Measurements from ENCODE around the gene MEIOSIN. TPM values are rescaled to one million over a fixed set of nuclear protein-coding genes. Genes with fewer than 3 reads are reported as not detected.
A peak's percentile ranks its signal among the peaks of the same experiment; 100 is the strongest.

Gene MEIOSIN
- polyA plus RNA-seq, 1 of the 3 experiments (the other 2 are of a cell fraction) = 0.03 TPM

DNA sequence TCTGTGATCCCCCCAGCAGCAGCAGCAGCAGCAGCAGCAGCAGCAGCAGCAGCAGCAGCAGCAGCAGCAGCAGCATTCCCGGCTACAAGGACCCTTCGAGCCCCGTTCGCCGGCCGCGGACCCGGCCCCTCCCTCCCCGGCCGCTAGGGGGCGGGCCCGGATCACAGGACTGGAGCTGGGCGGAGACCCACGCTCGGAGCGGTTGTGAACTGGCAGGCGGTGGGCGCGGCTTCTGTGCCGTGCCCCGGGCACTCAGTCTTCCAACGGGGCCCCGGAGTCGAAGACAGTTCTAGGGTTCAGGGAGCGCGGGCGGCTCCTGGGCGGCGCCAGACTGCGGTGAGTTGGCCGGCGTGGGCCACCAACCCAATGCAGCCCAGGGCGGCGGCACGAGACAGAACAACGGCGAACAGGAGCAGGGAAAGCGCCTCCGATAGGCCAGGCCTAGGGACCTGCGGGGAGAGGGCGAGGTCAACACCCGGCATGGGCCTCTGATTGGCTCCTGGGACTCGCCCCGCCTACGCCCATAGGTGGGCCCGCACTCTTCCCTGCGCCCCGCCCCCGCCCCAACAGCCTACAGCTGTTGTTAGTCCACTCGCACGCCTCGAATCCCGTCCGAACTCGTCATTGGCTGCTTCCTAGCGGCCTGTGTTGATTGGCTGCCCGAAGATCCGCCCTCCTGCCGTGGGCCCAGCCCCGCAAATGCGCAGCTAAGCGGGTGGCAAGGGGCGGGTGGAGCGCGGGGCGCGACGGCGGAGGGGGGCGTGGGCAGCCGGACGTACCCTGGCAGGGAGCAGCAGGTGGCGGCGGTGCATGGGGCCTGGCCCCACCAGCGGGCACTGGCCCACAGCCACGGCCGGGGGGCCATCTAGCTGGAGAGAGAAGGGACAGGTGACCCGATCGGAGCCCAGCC is 37.2 kb downstream of the MEIOSIN start (continued):
- TF ChIP-seq, protein P1, sequence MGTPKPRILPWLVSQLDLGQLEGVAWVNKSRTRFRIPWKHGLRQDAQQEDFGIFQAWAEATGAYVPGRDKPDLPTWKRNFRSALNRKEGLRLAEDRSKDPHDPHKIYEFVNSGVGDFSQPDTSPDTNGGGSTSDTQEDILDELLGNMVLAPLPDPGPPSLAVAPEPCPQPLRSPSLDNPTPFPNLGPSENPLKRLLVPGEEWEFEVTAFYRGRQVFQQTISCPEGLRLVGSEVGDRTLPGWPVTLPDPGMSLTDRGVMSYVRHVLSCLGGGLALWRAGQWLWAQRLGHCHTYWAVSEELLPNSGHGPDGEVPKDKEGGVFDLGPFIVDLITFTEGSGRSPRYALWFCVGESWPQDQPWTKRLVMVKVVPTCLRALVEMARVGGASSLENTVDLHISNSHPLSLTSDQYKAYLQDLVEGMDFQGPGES (IDR thresholded peaks at IDR 0.05; ENCODE audit: low read depth, low read length) = no peak
- no peak; the same call in 1 of the 2 replicates for TF ChIP-seq FOXM1 (IDR thresholded peaks at IDR 0.05; ENCODE audit: low read depth)
- peak; percentile 43; the same call in 1 of the 2 replicates for TF ChIP-seq SMC3 (IDR thresholded peaks at IDR 0.05; ENCODE audit: low read depth, low read length)
- no peak for TF ChIP-seq FOSL2 (IDR thresholded peaks at IDR 0.05; ENCODE audit: borderline replicate concordance, low read depth)
- no peak for TF ChIP-seq GABPA (IDR thresholded peaks at IDR 0.05; ENCODE audit: low read depth)
- TF ChIP-seq, protein P2, sequence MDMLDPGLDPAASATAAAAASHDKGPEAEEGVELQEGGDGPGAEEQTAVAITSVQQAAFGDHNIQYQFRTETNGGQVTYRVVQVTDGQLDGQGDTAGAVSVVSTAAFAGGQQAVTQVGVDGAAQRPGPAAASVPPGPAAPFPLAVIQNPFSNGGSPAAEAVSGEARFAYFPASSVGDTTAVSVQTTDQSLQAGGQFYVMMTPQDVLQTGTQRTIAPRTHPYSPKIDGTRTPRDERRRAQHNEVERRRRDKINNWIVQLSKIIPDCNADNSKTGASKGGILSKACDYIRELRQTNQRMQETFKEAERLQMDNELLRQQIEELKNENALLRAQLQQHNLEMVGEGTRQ (IDR thresholded peaks at IDR 0.05; ENCODE audit: borderline replicate concordance, low read depth, low read length) = no peak
- TF ChIP-seq, protein P3, sequence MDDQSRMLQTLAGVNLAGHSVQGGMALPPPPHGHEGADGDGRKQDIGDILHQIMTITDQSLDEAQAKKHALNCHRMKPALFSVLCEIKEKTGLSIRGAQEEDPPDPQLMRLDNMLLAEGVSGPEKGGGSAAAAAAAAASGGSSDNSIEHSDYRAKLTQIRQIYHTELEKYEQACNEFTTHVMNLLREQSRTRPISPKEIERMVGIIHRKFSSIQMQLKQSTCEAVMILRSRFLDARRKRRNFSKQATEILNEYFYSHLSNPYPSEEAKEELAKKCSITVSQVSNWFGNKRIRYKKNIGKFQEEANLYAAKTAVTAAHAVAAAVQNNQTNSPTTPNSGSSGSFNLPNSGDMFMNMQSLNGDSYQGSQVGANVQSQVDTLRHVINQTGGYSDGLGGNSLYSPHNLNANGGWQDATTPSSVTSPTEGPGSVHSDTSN (IDR thresholded peaks at IDR 0.05) = peak; percentile 88
- TF ChIP-seq TCF12 (IDR thresholded peaks at IDR 0.05) = no peak
- TF ChIP-seq YY1 (IDR thresholded peaks at IDR 0.05; ENCODE audit: low read depth) = no peak
- no peak for TF ChIP-seq GATA2 (CRISPR knock-in tag; IDR thresholded peaks at IDR 0.05)

GRCh38 chr19:45771311-45771933 is 38.2 kb downstream of the MEIOSIN start:
- WGBS (ENCODE audit: low lambda C conversion rate) = 93% methylated on average over 30 of the region's 46 CpGs
- H3K4me3 ChIP-seq (ENCODE audit: low read depth in 2 of 2, low read length in 1 of 2) = peak overlapping the region in 1 of 2 experiments; percentile 31; a peak in 2 of 4 replicates
- TF ChIP-seq YY1 (IDR thresholded peaks at IDR 0.05; ENCODE audit: low read depth) (no peak), RXRA (IDR thresholded peaks at IDR 0.05; ENCODE audit: borderline replicate concordance, low read depth) (no peak), TAF1 (IDR thresholded peaks at IDR 0.05; ENCODE audit: borderline replicate concordance, low read depth, low read length) (no peak), SIN3A (IDR thresholded peaks at IDR 0.05; ENCODE audit: borderline replicate concordance, low read depth, low read length) (no peak), EZH2phosphoT487 (IDR thresholded peaks at IDR 0.05; ENCODE audit: borderline replicate concordance, low read depth) (no peak), RFX5 (IDR thresholded peaks at IDR 0.05; ENCODE audit: low read length) (no peak), NRF1 (IDR thresholded peaks at IDR 0.05; ENCODE audit: low read depth, low read length) (no peak)
- TF ChIP-seq, protein P4, sequence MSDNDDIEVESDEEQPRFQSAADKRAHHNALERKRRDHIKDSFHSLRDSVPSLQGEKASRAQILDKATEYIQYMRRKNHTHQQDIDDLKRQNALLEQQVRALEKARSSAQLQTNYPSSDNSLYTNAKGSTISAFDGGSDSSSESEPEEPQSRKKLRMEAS (IDR thresholded peaks at IDR 0.05; ENCODE audit: low read depth) = no peak
- TF ChIP-seq, protein P5, sequence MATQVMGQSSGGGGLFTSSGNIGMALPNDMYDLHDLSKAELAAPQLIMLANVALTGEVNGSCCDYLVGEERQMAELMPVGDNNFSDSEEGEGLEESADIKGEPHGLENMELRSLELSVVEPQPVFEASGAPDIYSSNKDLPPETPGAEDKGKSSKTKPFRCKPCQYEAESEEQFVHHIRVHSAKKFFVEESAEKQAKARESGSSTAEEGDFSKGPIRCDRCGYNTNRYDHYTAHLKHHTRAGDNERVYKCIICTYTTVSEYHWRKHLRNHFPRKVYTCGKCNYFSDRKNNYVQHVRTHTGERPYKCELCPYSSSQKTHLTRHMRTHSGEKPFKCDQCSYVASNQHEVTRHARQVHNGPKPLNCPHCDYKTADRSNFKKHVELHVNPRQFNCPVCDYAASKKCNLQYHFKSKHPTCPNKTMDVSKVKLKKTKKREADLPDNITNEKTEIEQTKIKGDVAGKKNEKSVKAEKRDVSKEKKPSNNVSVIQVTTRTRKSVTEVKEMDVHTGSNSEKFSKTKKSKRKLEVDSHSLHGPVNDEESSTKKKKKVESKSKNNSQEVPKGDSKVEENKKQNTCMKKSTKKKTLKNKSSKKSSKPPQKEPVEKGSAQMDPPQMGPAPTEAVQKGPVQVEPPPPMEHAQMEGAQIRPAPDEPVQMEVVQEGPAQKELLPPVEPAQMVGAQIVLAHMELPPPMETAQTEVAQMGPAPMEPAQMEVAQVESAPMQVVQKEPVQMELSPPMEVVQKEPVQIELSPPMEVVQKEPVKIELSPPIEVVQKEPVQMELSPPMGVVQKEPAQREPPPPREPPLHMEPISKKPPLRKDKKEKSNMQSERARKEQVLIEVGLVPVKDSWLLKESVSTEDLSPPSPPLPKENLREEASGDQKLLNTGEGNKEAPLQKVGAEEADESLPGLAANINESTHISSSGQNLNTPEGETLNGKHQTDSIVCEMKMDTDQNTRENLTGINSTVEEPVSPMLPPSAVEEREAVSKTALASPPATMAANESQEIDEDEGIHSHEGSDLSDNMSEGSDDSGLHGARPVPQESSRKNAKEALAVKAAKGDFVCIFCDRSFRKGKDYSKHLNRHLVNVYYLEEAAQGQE (IDR thresholded peaks at IDR 0.05; ENCODE audit: low read depth, low read length) = no peak
- TF ChIP-seq, protein P6, sequence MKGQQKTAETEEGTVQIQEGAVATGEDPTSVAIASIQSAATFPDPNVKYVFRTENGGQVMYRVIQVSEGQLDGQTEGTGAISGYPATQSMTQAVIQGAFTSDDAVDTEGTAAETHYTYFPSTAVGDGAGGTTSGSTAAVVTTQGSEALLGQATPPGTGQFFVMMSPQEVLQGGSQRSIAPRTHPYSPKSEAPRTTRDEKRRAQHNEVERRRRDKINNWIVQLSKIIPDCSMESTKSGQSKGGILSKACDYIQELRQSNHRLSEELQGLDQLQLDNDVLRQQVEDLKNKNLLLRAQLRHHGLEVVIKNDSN (IDR thresholded peaks at IDR 0.05; ENCODE audit: borderline replicate concordance, low read depth) = no peak
- TF ChIP-seq, protein P2 (IDR thresholded peaks at IDR 0.05; ENCODE audit: borderline replicate concordance, low read depth, low read length) = no peak

More at GRCh38 chr19:45771311-45771933, 38.2 kb downstream of the MEIOSIN start:
- Histone ChIP-seq H3K9ac (no peak overlapping the region), H3K27me3 (ENCODE audit: insufficient read depth) (no peaks in the 10 kb centered on the region), H3K79me2 (ENCODE audit: insufficient read depth) (no peaks in the 10 kb centered on the region), H2AFZ (ENCODE audit: low read depth) (no peak overlapping the region), H3K9me2 (no peaks in the 10 kb centered on the region), H3K9me3 (no peaks in the 10 kb centered on the region), H3K4me2 (peak overlapping the region; percentile 98; the same call in 1 of the 2 replicates), H3K27ac (ENCODE audit: low read depth in 2 of 2, low read length in 1 of 2) (peak overlapping the region; percentile 64 to 79; a peak in 3 of 4 replicates), H3K4me1 (ENCODE audit: control insufficient read depth in 1 of 2, insufficient read depth in 2 of 2, low read depth in 1 of 2, low read length in 1 of 2) (peaks cover 8 to 27% of the 10 kb centered on the region in 2 experiments; a peak in 3 of 4 replicates), H4K20me1 (ENCODE audit: insufficient read depth) (peaks cover 11% of the 10 kb centered on the region; the same call in 1 of the 2 replicates), H3F3A (replicated peaks; ENCODE audit: insufficient read depth) (peaks cover 51% of the 10 kb centered on the region), H3K36me3 (replicated peaks in 1 of 2; ENCODE audit: control insufficient read depth in 1 of 2, insufficient read depth in 2 of 2, low read length in 1 of 2) (peaks cover 10 to 26% of the 10 kb centered on the region in 2 experiments)
- POLR2A ChIA-PET = interaction anchor here (0.7 to 2.5 kb wide), 3 partner anchors 11 to 41 kb away, joined by 3 to 7 read pairs (median 5); partner anchors contain the start of genes DMPK and FBXO46
- CTCF ChIA-PET = interaction anchor here (1.4 to 5.9 kb wide), 6 partner anchors 8 to 37 kb away, joined by 4 to 100 read pairs (median 10); partner anchors contain the start of gene DMWD
- no peak for DNase-seq

All from SK-N-SH (cell line).